Activated CD4-positive, alpha-beta memory T cell treated with anti-CD3 and anti-CD28 coated beads, Interleukin-2, amount 10 ng/mL, durations not matched to agents 7 days and 5 days (primary cell): Measurements from ENCODE around the gene IL21. TPM values are rescaled to one million over a fixed set of nuclear protein-coding genes. Genes with fewer than 3 reads are reported as not detected.
"Not testable (repeated sequence)": the region's sequence is repeated elsewhere in the genome, so short reads cannot be mapped to it uniquely, and the experiment has no call there.

Experiments
- CTCF ChIA-PET: fragments of 350-600 bp; sonication (Branson Sonifier 250); formaldehyde crosslinking; loops from one replicate; lab custom pipeline; 2021; ENCODE audit warnings: antibody characterized with exemption, inconsistent platforms; lab: Charles Lee
- POLR2A ChIA-PET: fragments of 350-600 bp; sonication (Branson Sonifier 250); formaldehyde crosslinking; loops from one replicate; lab custom pipeline; 2021; ENCODE audit warnings: antibody characterized with exemption; lab: Charles Lee
- DNase-seq: peaks from one replicate; pipeline ENCODE4 v3.0.0-alpha.2; 2020
- H3K27ac Mint-ChIP-seq: one replicate; pipeline ENCODE4 v1.8.0; 2021; ENCODE audit warnings: mild to moderate bottlenecking, mixed read lengths
- H3K27me3 Mint-ChIP-seq: one replicate; pipeline ENCODE4 v1.8.0; 2021; ENCODE audit warnings: mixed read lengths
- H3K36me3 Mint-ChIP-seq: one replicate; pipeline ENCODE4 v1.8.0; 2021; ENCODE audit warnings: low read depth, mixed read lengths
- H3K4me1 Mint-ChIP-seq: one replicate; pipeline ENCODE4 v1.8.0; 2021; ENCODE audit warnings: mixed read lengths
- H3K4me3 Mint-ChIP-seq: one replicate; pipeline ENCODE4 v1.8.0; 2021; ENCODE audit warnings: mild to moderate bottlenecking, mixed read lengths
- H3K9me3 Mint-ChIP-seq: one replicate; pipeline ENCODE4 v1.8.0; 2021; ENCODE audit warnings: mixed read lengths
- total RNA-seq, 2 experiments: library from RNA; stranded (reverse); gene quantifications; one replicate each; pipeline ENCODE4 v1.2.3, GENCODE V29; 2021

The IL21 gene
- total RNA-seq, 2 experiments from 2014 or later, result 2.8 to 3.1 TPM

DNA sequence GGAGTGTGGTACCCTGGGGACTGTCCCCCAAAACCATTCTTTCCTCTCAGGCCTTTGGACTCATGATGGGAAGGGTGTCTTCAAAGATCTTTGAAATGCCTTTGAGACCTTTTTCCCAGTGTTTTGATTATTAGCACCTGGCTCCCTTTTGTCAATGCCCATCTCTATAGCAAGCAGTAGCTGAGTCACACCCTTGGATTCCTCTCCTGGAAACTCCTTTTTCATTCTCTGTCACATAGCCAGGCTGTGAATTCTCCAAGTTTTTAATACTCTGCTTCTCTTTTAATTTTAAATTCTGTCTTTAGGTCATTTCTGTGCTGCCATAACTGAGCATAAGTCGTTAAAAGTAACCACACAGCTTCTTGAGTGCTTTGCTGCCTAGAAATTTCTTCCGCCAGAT is 29.7 kb downstream of the IL21 start:
- peaks cover 3% of the 10 kb centered on the region for H3K27me3 Mint-ChIP-seq
- H3K27ac Mint-ChIP-seq, result no peak overlapping the region
- DNase-seq, result no peak
- no peak overlapping the region for H3K4me3 Mint-ChIP-seq
- no peaks in the 10 kb centered on the region for H3K36me3 Mint-ChIP-seq
- POLR2A ChIA-PET, result no interaction called here
- H3K4me1 Mint-ChIP-seq, result no peaks in the 10 kb centered on the region
- no peaks in the 10 kb centered on the region for H3K9me3 Mint-ChIP-seq
- CTCF ChIA-PET, result no interaction called here

DNA sequence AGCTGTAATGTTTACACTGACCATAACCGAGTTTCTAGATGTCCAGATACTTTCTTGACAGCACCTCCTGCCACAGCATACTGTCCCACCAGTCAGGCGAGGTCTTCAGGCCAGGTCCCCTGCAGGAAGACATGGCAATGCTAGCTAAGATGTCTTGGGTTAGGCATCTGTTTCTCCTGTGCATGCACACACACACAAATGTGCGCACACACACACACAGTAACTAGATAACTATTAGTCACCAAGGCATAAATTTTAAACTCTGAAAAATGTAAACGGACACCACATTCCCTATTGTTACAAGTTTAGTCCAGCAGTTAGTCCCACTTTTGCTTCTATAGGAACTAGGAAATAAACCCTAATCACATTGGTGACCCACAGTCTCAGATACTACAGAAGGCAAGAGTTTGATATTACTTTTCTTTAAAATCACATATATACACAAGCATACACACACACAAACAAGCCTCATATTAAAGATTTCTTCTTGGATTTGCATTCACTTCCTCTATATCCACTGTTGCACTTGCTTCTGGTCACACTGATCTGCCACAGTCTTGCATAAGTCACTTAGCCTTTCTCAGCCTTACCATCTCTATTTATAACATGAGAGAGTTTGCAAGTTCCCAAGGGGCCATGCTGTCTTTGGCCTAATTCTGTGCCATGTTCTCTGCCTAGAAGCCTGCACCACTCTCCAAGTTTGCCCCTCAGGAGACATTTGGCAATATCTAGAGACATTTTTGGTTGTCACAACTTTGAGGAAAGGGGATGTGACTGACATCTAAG is 32.2 kb downstream of the IL21 start:
- Mint-ChIP-seq H3K4me1 (peaks cover 20% of the 10 kb centered on the region), H3K36me3 (no peaks in the 10 kb centered on the region), H3K9me3 (peaks cover 3% of the 10 kb centered on the region), H3K4me3 (no peak overlapping the region), H3K27me3 (peaks cover 4% of the 10 kb centered on the region), H3K27ac (no peak overlapping the region)
- ChIA-PET CTCF (interaction anchor here (1.5 to 2.0 kb wide), 2 partner anchors 11 to 13 kb away, joined by 4 to 7 read pairs; no protein-coding TSS in a partner anchor), POLR2A (no interaction called here)
- no peak for DNase-seq

DNA sequence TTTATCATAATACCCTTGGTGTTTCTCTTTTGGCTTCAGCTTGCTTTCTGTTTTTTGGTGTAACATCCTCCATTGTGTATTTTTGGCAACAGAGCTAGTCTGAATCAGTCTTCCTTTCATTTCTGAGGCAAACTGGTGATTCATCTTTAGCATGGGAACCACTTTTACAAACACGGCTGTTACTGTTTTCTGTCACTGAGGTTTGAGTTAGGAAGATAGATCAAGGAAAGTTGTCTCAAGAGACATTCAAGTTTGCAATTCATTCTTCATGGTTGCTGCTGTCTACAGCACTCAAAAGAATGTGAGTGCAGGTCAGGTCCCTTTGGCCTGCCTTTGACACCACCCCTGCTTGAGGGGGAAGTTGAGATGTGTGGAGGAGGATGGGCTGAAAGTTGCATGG is 36.3 kb downstream of the IL21 start:
- ChIA-PET CTCF (interaction anchor here (1.1 to 1.2 kb wide), 3 partner anchors 9 to 634 kb away, joined by 3 to 5 read pairs (median 5); no protein-coding TSS in a partner anchor), POLR2A (no interaction called here)
- Mint-ChIP-seq H3K9me3 (peaks cover 3% of the 10 kb centered on the region), H3K36me3 (no peaks in the 10 kb centered on the region), H3K27ac (peak overlapping the region; percentile 74), H3K27me3 (peaks cover 4% of the 10 kb centered on the region), H3K4me1 (peaks cover 29% of the 10 kb centered on the region), H3K4me3 (no peak overlapping the region)
- DNase-seq, result no peak

DNA sequence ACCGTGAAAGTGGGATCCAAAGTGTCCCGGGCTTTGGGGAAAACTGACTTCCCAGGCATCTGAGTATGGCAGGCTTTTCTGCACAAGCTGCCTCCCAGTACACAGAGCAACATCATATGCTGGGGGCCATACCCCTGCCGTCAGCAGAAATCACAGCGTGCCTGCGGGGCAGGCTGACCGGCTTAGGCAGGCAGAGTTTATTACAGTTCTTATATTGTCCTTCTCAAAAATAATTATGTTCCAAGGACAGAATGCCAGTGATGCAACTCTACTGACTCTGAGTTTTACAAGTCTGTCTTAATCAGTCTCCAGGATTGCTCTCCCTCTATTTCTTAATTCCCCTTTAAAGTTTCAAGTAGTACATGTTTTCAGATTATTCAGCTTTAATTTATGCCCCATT is 37.0 kb downstream of the IL21 start:
- CTCF ChIA-PET, result interaction anchor here (0.9 to 1.2 kb wide), 2 partner anchors 634 to 683 kb away, joined by 3 to 4 read pairs; no protein-coding TSS in a partner anchor
- Mint-ChIP-seq H3K36me3 (no peaks in the 10 kb centered on the region), H3K27ac (peak overlapping the region; percentile 74), H3K27me3 (peaks cover 4% of the 10 kb centered on the region), H3K4me3 (no peak overlapping the region), H3K4me1 (peaks cover 34% of the 10 kb centered on the region), H3K9me3 (peaks cover 3% of the 10 kb centered on the region)
- POLR2A ChIA-PET, result interaction anchor here (1.0 kb wide), 1 partner anchor 761 kb away, joined by 3 read pairs; no protein-coding TSS in a partner anchor
- DNase-seq, result no peak

DNA sequence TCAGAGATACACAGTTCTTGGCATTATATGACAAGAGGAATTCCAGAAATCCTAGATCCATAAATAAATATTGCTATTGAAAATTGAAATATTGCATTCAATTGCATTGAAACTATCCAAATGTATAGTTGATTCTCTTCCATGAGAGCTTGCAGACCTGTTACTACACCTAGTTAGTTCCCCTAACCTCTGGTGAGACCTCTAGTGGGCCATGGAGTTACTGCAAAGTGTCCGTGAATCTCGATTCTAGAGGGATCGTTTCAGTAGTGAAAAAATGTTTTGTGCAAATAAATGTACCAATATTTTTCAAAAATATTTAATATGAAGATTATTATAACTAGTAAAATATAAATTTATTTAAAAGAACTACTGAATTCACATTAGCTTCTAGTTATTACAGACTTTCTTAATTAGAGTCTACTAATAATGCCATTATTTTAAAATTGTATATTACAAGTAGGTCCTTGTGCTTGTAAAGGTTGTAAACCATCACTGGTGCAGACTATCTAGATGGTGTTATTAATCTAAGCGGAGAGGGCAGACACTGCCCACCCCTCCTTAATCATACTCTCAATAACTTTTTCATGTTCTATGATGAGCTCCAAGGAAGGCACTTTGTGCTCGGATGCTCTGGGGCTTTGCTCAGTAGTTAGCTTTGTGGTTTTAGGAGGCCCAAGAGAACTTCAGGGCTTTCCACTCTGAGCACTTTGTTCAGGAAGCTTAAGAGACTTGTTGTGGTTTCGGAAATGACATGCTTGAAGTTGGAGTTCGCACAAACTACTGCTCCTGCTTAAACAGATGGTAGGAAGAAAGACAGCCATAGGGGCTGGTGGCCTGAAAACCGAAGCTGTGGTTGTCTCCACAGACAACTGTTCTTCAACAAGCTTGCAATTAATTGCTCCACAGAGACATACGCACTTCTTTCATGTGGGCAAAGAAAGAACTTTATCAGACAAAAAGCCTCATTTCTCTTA is 42.8 kb downstream of the IL21 start:
- H3K27me3 Mint-ChIP-seq, result no peaks in the 10 kb centered on the region
- H3K4me3 Mint-ChIP-seq, result peak overlapping the region; percentile 48
- H3K36me3 Mint-ChIP-seq, result peaks cover 6% of the 10 kb centered on the region
- H3K9me3 Mint-ChIP-seq, result peaks cover 3% of the 10 kb centered on the region
- DNase-seq, result peak; percentile 68
- peak overlapping the region; percentile 80 for H3K27ac Mint-ChIP-seq
- H3K4me1 Mint-ChIP-seq, result peaks cover 36% of the 10 kb centered on the region
- CTCF ChIA-PET, result interaction anchor here (0.7 to 3.4 kb wide), 62 partner anchors 9 to 1116 kb away, joined by 3 to 36 read pairs (median 4); partner anchors contain the start of genes BBS12, BBS7, IL2 and NUDT6
- POLR2A ChIA-PET, result interaction anchor here (0.9 to 1.8 kb wide), 8 partner anchors 36 to 754 kb away, joined by 3 to 5 read pairs (median 4); partner anchors contain the start of genes CCNA2 and NUDT6

DNA sequence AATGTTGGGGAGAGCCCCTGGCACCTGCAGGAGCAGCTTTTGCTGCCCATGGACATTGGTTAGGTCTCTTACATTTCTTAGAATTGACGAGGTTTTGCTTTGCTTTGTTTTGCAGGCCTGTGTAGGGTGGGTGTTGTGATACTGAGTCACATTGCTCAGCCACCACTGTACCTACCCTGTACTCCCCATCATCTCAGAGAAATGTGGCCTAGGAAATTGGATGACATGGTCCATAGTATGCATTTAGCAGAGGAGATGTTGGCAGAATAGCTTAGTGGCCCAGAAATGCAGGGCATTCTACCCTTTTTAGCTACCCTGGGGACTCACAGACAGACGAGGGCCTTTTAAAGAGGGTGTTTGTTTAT is 43.7 kb downstream of the IL21 start:
- H3K4me1 Mint-ChIP-seq, result peaks cover 32% of the 10 kb centered on the region
- ChIA-PET POLR2A (interaction anchor here (0.6 to 1.8 kb wide), 6 partner anchors 35 to 677 kb away, joined by 3 to 5 read pairs (median 4); partner anchors contain the start of gene NUDT6), CTCF (interaction anchor here (0.6 to 3.4 kb wide), 41 partner anchors 10 to 1118 kb away, joined by 3 to 36 read pairs (median 4); partner anchors contain the start of genes BBS12, IL2, NUDT6 and TRPC3)
- peaks cover 6% of the 10 kb centered on the region for H3K36me3 Mint-ChIP-seq
- H3K4me3 Mint-ChIP-seq, result no peak overlapping the region
- no peak overlapping the region for H3K27ac Mint-ChIP-seq
- no peaks in the 10 kb centered on the region for H3K27me3 Mint-ChIP-seq
- H3K9me3 Mint-ChIP-seq, result peaks cover 3% of the 10 kb centered on the region
- DNase-seq, result no peak

DNA sequence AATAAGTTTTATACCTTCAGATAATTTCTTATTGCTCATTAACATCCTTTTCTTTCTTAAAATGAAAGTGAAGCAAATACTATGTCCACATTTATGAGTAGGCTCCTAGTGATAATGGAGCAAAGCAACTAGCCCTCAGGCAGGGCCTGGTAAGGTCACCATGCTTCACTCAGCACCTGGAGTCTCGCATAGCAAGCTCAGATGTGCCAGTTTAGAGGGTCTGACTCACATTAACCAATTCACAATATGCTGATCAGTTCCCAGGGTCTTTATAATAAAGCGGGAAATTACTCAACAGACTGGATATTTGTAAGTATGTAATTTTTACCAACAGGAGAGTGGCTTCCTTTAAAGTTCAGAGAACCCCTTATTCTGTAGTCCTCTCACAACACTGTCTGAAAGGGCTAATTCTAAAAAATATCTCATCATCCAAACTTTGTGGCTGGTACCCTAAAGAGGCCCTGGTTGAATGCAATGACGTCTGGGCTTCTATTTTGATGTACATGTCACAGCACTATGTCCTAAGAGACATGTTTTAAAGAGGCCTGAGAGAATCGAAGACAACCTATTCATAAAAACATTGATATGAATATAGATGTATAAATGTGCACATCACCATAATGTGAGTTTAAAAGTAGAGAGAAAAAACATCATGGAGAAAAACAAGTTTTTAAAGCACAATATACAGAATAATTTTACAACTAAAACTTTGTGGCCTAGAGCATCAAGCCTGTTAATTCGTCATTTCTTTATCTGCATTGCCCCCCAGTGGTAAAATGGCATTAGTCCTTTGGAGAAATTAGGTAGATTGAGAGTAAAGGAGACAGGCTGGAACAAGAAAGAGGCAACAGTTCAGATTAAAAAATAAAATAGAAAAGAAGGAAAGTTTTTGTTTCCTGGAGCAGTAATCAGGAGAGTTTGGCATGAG is 44.3 kb downstream of the IL21 start:
- H3K4me3 Mint-ChIP-seq, result no peak overlapping the region
- ChIA-PET POLR2A (interaction anchor here (0.6 to 1.6 kb wide), 3 partner anchors 34 to 627 kb away, joined by 3 to 4 read pairs (median 3); no protein-coding TSS in a partner anchor), CTCF (interaction anchor here (0.6 to 3.4 kb wide), 29 partner anchors 8 to 1117 kb away, joined by 3 to 36 read pairs (median 6); partner anchors contain the start of genes BBS12, IL2, NUDT6 and TRPC3)
- no peaks in the 10 kb centered on the region for H3K27me3 Mint-ChIP-seq
- H3K27ac Mint-ChIP-seq, result no peak overlapping the region
- H3K36me3 Mint-ChIP-seq, result peaks cover 6% of the 10 kb centered on the region
- peaks cover 3% of the 10 kb centered on the region for H3K9me3 Mint-ChIP-seq
- DNase-seq, result peak; percentile 24
- peaks cover 32% of the 10 kb centered on the region for H3K4me1 Mint-ChIP-seq

DNA sequence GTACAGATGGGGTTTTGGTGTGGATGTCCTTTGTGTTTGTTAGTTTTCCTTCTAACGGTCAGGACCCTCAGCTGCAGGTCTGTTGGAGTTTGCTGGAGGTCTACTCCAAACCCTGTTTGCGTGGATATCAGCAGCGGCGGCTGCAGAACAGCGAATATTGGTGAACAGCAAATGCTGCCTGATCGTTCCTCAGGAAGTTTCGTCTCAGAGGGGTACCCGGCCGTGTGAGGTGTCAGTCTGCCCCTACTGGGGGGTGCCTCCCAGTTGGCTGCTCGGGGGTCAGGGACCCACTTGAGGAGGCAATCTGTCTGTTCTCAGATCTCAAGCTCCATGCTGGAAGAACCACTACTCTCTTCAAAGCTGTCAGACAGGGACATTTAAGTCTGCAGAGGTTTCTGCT is 46.5 kb downstream of the IL21 start:
- peaks cover 28% of the 10 kb centered on the region for H3K4me1 Mint-ChIP-seq
- H3K36me3 Mint-ChIP-seq, H3K27me3 Mint-ChIP-seq, H3K27ac Mint-ChIP-seq, H3K9me3 Mint-ChIP-seq, DNase-seq, CTCF ChIA-PET, H3K4me3 Mint-ChIP-seq, POLR2A ChIA-PET: not testable (repeated sequence)

DNA sequence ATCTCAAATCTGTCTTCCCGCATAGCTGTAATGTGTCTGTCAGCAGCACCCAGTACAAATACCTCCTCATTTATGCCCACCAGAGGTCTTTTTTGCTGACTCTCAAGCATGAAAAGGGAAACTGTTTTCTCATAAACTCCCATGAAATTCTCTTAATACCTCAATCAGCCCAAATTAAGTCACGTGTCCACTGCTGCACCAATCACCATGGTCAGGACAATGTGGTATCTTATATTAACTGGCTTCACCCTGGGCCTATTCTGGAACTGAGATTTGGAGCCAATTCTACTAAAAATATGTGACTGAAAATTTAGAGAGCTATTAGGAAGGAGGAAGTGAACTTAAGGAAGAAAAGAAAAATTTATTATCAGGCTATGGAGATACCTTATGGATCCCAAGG is 58.4 kb downstream of the IL21 start:
- CTCF ChIA-PET, result interaction anchor here (2.8 kb wide), 1 partner anchor 15 kb away, joined by 11 read pairs; no protein-coding TSS in a partner anchor
- peaks cover 13% of the 10 kb centered on the region for H3K9me3 Mint-ChIP-seq
- H3K4me1 Mint-ChIP-seq, result peaks cover 3% of the 10 kb centered on the region
- no peak overlapping the region for H3K27ac Mint-ChIP-seq
- H3K36me3 Mint-ChIP-seq, result peaks cover 2% of the 10 kb centered on the region
- H3K27me3 Mint-ChIP-seq, result no peaks in the 10 kb centered on the region
- POLR2A ChIA-PET, result no interaction called here
- no peak overlapping the region for H3K4me3 Mint-ChIP-seq
- DNase-seq, result no peak
